Right atrium auricular region (tissue), 2 donors: ENCODE results near the gene ARF3. TPM values are rescaled to one million over a fixed set of nuclear protein-coding genes. Genes with fewer than 3 reads are reported as not detected.
A peak's percentile ranks its signal among the peaks of the same experiment; 100 is the strongest.

Experiments
- DNase-seq: peaks from one replicate; pipeline ENCODE4 v3.0.0-alpha.2; 2019; ENCODE audit warnings: low spot score
- H3K27ac ChIP-seq, 2 donors: fragments of 200-600 bp; sonication (generic); 1 replicate in 1 of 2; 2 replicates in 1 of 2; pipeline ENCODE4 v1.5.1; 2016 to 2019
- H3K27me3 ChIP-seq, 2 donors: fragments of 200-600 bp; sonication (generic); one replicate each; pipeline versions ENCODE4 v1.5.1 to v1.6.0; 2017 to 2019
- H3K36me3 ChIP-seq: fragments of 200-600 bp; sonication (generic); one replicate; pipeline ENCODE4 v1.5.1; 2016
- H3K4me1 ChIP-seq, 2 donors: fragments of 200-600 bp; sonication (generic); one replicate each; pipeline versions ENCODE4 v1.5.1 to v1.6.0; 2017 to 2019
- H3K4me3 ChIP-seq, 2 donors: fragments of 200-600 bp; sonication (generic); 1 replicate in 1 of 2; 2 replicates in 1 of 2; pipeline ENCODE4 v1.5.1; 2017 to 2019; ENCODE audit warnings: mild to moderate bottlenecking in 1 of 2, moderate library complexity in 1 of 2
- H3K9me3 ChIP-seq, 2 donors: fragments of 200-600 bp; sonication (generic); one replicate each; pipeline ENCODE4 v1.5.1; 2019
- CTCF ChIP-seq, 2 donors: fragments of 200-600 bp; sonication (generic); IDR thresholded peaks; one replicate each; pipeline ENCODE4 v1.5.1; 2019; ENCODE audit warnings: antibody characterized with exemption in 2 of 2
- total RNA-seq, 2 donors: library from RNA; depleted of rRNA; stranded (reverse); fragments of >200 nt; gene quantifications; one replicate each; pipeline ENCODE4 v1.1.0, GENCODE V29; 2016

ARF3 gene
- total RNA-seq, 2 donors from 2014 or later: 35.5 to 48.8 TPM

DNA sequence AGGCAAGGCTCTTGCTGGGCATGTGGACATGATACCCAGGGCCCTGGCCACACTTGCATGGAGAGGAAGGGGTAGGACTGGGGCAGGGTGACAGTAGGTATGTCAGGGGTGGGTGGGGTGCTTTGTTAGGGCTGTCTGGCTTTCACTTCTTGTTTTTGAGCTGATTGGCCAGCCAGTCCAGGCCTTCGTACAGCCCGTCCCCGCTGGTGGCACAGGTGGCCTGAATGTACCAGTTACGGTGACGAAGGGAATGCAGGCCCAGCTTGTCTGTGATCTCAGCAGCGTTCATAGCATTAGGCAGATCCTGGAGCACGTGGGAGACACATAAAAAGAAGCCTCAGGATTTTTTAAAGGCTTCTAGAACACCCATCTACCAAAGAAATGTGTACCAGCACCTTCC, 18.5 kb downstream of the ARF3 start:
- H3K9me3 ChIP-seq: no peaks in the 10 kb centered on the region
- TF ChIP-seq CTCF (IDR thresholded peaks at IDR 0.05): no peak
- H3K4me3 ChIP-seq: no peak overlapping the region
- DNase-seq: no peak
- H3K4me1 ChIP-seq: peaks cover 0 to 6% of the 10 kb centered on the region in 2 donors
- no peak overlapping the region for H3K27ac ChIP-seq
- no peaks in the 10 kb centered on the region for H3K27me3 ChIP-seq
- H3K36me3 ChIP-seq: peaks cover 32% of the 10 kb centered on the region

- no peak for TF ChIP-seq CTCF (IDR thresholded peaks at IDR 0.05)
- Histone ChIP-seq H3K27ac (no peak overlapping the region), H3K9me3 (no peaks in the 10 kb centered on the region), H3K27me3 (no peaks in the 10 kb centered on the region), H3K4me3 (no peak overlapping the region), H3K36me3 (peaks cover 45% of the 10 kb centered on the region), H3K4me1 (no peaks in the 10 kb centered on the region)
- DNase-seq: no peak
These were observed 20.1 kb downstream of the ARF3 start for GRCh38 chr12:48937170-48937569.

DNA sequence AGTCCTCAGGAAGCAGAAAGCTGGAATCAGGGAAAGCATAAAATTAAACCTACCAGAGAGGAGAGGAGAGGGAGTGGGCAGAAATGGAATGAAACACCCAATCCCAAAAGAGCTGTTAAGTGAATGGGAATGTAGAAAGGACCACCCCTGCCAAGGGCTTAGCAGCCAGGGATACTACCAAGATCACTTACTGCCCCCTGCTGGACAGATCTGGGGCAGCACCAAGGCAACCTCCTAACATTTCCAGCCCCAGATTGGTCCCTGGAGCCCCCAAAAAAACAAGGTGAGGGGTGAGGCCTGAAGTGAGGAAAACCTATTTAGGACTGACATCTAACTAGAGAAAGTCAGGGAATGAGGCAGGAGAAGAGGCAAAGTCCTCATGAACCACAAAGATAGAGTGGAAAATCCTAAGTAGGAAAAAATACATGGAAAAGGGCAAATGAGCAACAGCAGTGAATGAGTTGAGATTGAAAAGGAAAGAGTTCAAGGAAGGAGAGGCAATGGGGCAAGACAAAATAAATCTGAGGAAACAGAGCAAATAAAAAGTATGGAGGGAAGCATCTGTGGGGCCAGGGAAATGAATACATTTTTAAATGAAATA, 20.8 kb downstream of the ARF3 start:
- TF ChIP-seq CTCF (IDR thresholded peaks at IDR 0.05): peak; percentile 81 to 87
- Histone ChIP-seq H3K4me1 (no peaks in the 10 kb centered on the region), H3K27ac (no peak overlapping the region), H3K9me3 (no peaks in the 10 kb centered on the region), H3K4me3 (no peak overlapping the region), H3K36me3 (peaks cover 49% of the 10 kb centered on the region), H3K27me3 (no peaks in the 10 kb centered on the region)
- DNase-seq: peak; percentile 79

DNA sequence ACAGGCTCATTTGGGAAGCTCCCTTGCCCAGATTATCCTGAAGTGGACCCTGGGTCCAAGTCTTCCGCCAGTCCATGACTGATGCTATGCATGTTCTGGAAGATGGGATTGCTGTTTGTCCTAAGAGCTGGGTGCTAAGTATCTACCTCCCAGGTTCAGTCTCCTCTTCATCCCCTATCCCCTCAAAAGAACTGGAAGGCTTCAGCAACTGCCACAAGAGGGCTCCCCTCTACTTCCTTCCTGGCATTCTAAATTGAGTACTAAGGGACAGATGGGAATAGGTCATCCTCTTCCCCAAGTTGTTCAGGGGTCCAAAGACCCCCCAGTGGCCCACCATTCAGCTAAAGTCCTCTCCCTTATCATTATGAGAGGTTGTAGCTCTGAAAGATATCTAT, 23.0 kb downstream of the ARF3 start:
- TF ChIP-seq CTCF (IDR thresholded peaks at IDR 0.05): peak in 1 of 2 donors; percentile 16

DNA sequence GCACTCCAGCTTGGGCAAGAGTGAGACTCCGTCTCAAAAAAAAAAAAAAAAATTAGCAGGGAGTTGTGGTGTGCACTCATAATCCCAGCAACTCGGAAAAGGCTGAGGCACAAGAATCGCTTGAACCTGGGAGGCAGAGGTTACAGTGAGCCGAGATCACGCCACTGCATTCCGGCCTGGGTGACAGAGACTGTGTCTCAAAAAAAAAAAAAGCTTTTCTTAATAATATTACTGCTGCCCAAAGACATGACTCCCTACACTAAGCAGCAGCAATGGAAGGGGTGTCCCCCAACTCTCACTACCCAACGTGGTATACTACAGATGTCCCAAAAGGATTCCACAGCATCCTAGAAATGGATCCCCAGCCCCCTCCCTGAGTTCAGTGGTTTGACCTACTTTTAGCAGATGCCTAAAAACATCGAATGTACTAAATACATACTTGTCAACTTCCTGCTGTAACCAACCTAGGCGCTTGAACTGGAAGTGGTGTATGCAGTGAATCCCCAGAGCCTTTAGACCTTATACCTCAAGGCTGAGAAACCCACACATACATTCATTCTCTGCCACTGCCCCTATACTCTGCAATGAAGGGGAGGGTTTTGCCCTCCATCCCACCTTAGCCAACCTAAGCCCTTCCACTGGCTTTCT, 23.5 kb downstream of the ARF3 start:
- Histone ChIP-seq H3K36me3 (peaks cover 36% of the 10 kb centered on the region), H3K9me3 (no peaks in the 10 kb centered on the region), H3K27ac (no peak overlapping the region), H3K4me3 (no peak overlapping the region), H3K27me3 (no peaks in the 10 kb centered on the region), H3K4me1 (no peaks in the 10 kb centered on the region)
- TF ChIP-seq CTCF (IDR thresholded peaks at IDR 0.05): no peak
- DNase-seq: no peak

More for the DNA sequence above, 23.0 kb downstream of the ARF3 start:
- H3K36me3 ChIP-seq: peaks cover 42% of the 10 kb centered on the region
- no peak for DNase-seq
- H3K27me3 ChIP-seq: no peaks in the 10 kb centered on the region
- no peaks in the 10 kb centered on the region for H3K4me1 ChIP-seq
- no peak overlapping the region for H3K4me3 ChIP-seq
- no peak overlapping the region for H3K27ac ChIP-seq
- no peaks in the 10 kb centered on the region for H3K9me3 ChIP-seq
